Measurements from ENCODE around the gene SNX33.

- TF ChIP-seq POLR2A (IDR thresholded peaks at IDR 0.05) (no peak), CTCF (IDR thresholded peaks at IDR 0.05) (peak in 2 of 3 experiments; percentile 15 to 32)
These were observed 7.1 kb upstream of the SNX33 start for GRCh38 chr15:75640483-75641178.
